Measurements from ENCODE around the gene CTAGE1. TPM values are rescaled to one million over a fixed set of nuclear protein-coding genes. Genes with fewer than 3 reads are reported as not detected.
"Not testable (repeated sequence)": the region's sequence is repeated elsewhere in the genome, so short reads cannot be mapped to it uniquely, and the experiment has no call there.

Gene CTAGE1
- total and polyA plus RNA-seq, 2 donors (not counting 1 experiment from before 2014, with no cell fraction given) = under 0.01 TPM; not detected in 1

DNA sequence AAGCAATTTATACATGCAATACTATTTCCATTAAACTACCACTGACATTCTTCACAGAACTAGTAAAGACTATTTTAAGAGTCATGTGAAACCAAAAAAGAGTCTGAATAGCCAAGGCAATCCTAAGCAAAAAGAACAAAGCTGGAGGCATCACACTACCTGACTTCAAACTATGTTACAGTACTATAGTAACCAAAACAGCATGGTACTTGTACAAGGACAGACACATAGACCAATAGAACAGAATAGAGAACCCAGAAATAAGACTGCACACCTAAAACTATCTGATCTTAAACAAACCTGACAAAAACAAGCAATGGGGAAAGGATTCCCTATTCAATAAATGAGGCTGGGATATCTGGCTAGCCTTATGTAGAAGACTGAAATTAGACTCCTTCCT, 32.0 kb upstream of the CTAGE1 start:
- not testable (repeated sequence) for DNase-seq (ENCODE audit: low read depth in 2 of 2); H3K9me3 ChIP-seq (ENCODE audit: control insufficient read depth, insufficient read depth, low read depth, low read length); H3K36me3 ChIP-seq (ENCODE audit: control insufficient read depth, insufficient read depth, low read length)

DNA sequence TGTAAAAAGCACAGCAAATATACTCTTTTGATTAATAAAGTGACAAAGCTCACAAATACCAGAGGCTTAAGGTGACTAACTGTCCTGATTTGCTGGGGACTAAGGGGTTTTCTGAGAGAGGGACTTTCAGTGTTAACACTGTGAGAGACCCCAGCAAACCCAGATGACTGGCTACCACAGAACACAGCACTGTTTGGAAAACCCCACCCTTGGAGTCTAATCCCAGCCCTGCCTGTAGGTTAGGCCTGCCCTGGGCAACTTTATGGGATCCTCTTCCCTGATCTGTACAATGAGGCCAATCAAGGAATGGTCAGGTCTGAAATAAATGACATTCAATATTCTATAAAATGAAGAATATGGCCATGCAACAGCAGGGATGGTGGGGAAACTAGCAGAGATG, 30.5 kb upstream of the CTAGE1 start:
- Histone ChIP-seq H3K4me2 (ENCODE audit: extremely low read depth, insufficient read depth, low read length) (no peak overlapping the region), H3K27ac (ENCODE audit: insufficient read depth, low read length) (no peak overlapping the region), H3K27me3 (ENCODE audit: control insufficient read depth, insufficient read depth, low read length) (no peaks in the 10 kb centered on the region), H2AFZ (ENCODE audit: low read length) (no peak overlapping the region), H4K20me1 (ENCODE audit: control insufficient read depth, extremely low read depth, insufficient read depth, low read length) (no peaks in the 10 kb centered on the region), H3K9ac (ENCODE audit: insufficient read depth, low read length) (no peak overlapping the region), H3K9me3 (ENCODE audit: control insufficient read depth, insufficient read depth, low read depth, low read length) (no peaks in the 10 kb centered on the region), H3K4me3 (replicated peaks in 1 of 4; ENCODE audit: control extremely low read depth in 1 of 4, insufficient read depth in 1 of 4, low read depth in 3 of 4, low read length in 4 of 4) (no peak overlapping the region), H3K36me3 (ENCODE audit: control insufficient read depth, insufficient read depth, low read length) (no peaks in the 10 kb centered on the region), H3K79me2 (ENCODE audit: control insufficient read depth, insufficient read depth, low read length) (no peaks in the 10 kb centered on the region), H3K4me1 (ENCODE audit: control insufficient read depth, extremely low read depth, insufficient read depth, low read length) (no peaks in the 10 kb centered on the region)
- no peak for DNase-seq (ENCODE audit: low read depth in 2 of 2)
- TF ChIP-seq, protein P1, sequence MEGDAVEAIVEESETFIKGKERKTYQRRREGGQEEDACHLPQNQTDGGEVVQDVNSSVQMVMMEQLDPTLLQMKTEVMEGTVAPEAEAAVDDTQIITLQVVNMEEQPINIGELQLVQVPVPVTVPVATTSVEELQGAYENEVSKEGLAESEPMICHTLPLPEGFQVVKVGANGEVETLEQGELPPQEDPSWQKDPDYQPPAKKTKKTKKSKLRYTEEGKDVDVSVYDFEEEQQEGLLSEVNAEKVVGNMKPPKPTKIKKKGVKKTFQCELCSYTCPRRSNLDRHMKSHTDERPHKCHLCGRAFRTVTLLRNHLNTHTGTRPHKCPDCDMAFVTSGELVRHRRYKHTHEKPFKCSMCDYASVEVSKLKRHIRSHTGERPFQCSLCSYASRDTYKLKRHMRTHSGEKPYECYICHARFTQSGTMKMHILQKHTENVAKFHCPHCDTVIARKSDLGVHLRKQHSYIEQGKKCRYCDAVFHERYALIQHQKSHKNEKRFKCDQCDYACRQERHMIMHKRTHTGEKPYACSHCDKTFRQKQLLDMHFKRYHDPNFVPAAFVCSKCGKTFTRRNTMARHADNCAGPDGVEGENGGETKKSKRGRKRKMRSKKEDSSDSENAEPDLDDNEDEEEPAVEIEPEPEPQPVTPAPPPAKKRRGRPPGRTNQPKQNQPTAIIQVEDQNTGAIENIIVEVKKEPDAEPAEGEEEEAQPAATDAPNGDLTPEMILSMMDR (conservative IDR thresholded peaks at IDR 0.05 in 1 of 2, IDR thresholded peaks at IDR 0.05 in 1 of 2; ENCODE audit: low read depth in 1 of 2, low read length in 2 of 2) = no peak
- TF ChIP-seq EZH2 (IDR thresholded peaks at IDR 0.05; ENCODE audit: low read length, missing control alignments) = no peak

More for the DNA sequence above, 32.0 kb upstream of the CTAGE1 start:
- H3K79me2 ChIP-seq (ENCODE audit: control insufficient read depth, insufficient read depth, low read length); H3K4me2 ChIP-seq (ENCODE audit: extremely low read depth, insufficient read depth, low read length); H2AFZ ChIP-seq (ENCODE audit: low read length); H3K4me1 ChIP-seq (ENCODE audit: control insufficient read depth, extremely low read depth, insufficient read depth, low read length); H3K27ac ChIP-seq (ENCODE audit: insufficient read depth, low read length); H4K20me1 ChIP-seq (ENCODE audit: control insufficient read depth, extremely low read depth, insufficient read depth, low read length); H3K9ac ChIP-seq (ENCODE audit: insufficient read depth, low read length); H3K4me3 ChIP-seq (replicated peaks in 1 of 4; ENCODE audit: control extremely low read depth in 1 of 4, insufficient read depth in 1 of 4, low read depth in 3 of 4, low read length in 4 of 4); H3K27me3 ChIP-seq (ENCODE audit: control insufficient read depth, insufficient read depth, low read length): not testable (repeated sequence)

DNA sequence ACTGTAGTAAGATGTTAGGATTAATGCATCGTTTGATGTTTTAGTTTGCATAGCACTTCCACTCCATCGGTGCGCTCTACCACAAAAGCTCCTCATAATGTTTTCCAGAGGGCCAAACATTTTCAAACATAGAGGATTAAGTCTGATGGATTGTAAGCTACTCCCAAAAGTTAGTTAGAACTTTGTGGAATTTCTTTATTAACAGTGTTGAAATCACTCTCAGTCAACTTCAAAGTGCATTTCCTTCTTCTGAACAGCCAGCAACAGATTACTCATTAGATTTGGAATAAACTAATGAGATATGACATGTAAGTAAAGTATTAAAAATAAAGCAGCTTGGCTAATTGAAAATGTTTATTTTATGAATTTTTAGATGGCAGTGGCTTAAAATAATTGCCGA, 30.1 kb upstream of the CTAGE1 start:
- Histone ChIP-seq H3K4me1 (ENCODE audit: control insufficient read depth, extremely low read depth, insufficient read depth, low read length) (no peaks in the 10 kb centered on the region), H3K36me3 (ENCODE audit: control insufficient read depth, insufficient read depth, low read length) (no peaks in the 10 kb centered on the region), H4K20me1 (ENCODE audit: control insufficient read depth, extremely low read depth, insufficient read depth, low read length) (no peaks in the 10 kb centered on the region), H3K27ac (ENCODE audit: insufficient read depth, low read length) (no peak overlapping the region), H3K4me2 (ENCODE audit: extremely low read depth, insufficient read depth, low read length) (no peak overlapping the region), H3K79me2 (ENCODE audit: control insufficient read depth, insufficient read depth, low read length) (no peaks in the 10 kb centered on the region), H2AFZ (ENCODE audit: low read length) (no peak overlapping the region), H3K9me3 (ENCODE audit: control insufficient read depth, insufficient read depth, low read depth, low read length) (no peaks in the 10 kb centered on the region), H3K27me3 (ENCODE audit: control insufficient read depth, insufficient read depth, low read length) (no peaks in the 10 kb centered on the region), H3K4me3 (replicated peaks in 1 of 4; ENCODE audit: control extremely low read depth in 1 of 4, insufficient read depth in 1 of 4, low read depth in 3 of 4, low read length in 4 of 4) (no peak overlapping the region), H3K9ac (ENCODE audit: insufficient read depth, low read length) (no peak overlapping the region)
- TF ChIP-seq, protein P1 (conservative IDR thresholded peaks at IDR 0.05 in 1 of 2, IDR thresholded peaks at IDR 0.05 in 1 of 2; ENCODE audit: low read depth in 1 of 2, low read length in 2 of 2) = no peak
- TF ChIP-seq EZH2 (IDR thresholded peaks at IDR 0.05; ENCODE audit: low read length, missing control alignments) = no peak
- DNase-seq (ENCODE audit: low read depth in 2 of 2) = no peak
